Suprapubic skin (tissue), 4 donors: ENCODE measurements around the gene TNKS2.

Source experiments
- EP300 ChIP-seq: sonication (generic); formaldehyde crosslinking; IDR thresholded peaks from one replicate; pipeline ENCODE4 v1.6.1; 2017; ENCODE audit warnings: antibody characterized with exemption
- POLR2A ChIP-seq, 2 donors: fragments of 450-650 bp; IDR thresholded peaks; one replicate each; pipeline ENCODE4 v1.6.1; 2017; ENCODE audit warnings: antibody characterized with exemption in 2 of 2, mild to moderate bottlenecking in 2 of 2, moderate library complexity in 2 of 2
- POLR2AphosphoS5 ChIP-seq, 3 donors: sonication (generic); formaldehyde crosslinking; IDR thresholded peaks; one replicate each; pipeline ENCODE4 v1.6.1; 2017; ENCODE audit warnings: antibody characterized with exemption in 3 of 3
- TF ChIP-seq, protein P1 (sequence below), 2 donors: fragments of 200-600 bp in 1 of 2; fragments of 450-650 bp in 1 of 2; sonication (generic) in 1 of 2; IDR thresholded peaks; one replicate each; pipeline ENCODE4 v1.5.1; 2016 to 2019; ENCODE audit warnings: antibody characterized with exemption in 2 of 2, mild to moderate bottlenecking in 1 of 2, moderate library complexity in 1 of 2

- TF ChIP-seq POLR2AphosphoS5 (IDR thresholded peaks at IDR 0.05) (no peak), POLR2A (IDR thresholded peaks at IDR 0.05) (no peak), EP300 (no peak)
- TF ChIP-seq, protein P1, sequence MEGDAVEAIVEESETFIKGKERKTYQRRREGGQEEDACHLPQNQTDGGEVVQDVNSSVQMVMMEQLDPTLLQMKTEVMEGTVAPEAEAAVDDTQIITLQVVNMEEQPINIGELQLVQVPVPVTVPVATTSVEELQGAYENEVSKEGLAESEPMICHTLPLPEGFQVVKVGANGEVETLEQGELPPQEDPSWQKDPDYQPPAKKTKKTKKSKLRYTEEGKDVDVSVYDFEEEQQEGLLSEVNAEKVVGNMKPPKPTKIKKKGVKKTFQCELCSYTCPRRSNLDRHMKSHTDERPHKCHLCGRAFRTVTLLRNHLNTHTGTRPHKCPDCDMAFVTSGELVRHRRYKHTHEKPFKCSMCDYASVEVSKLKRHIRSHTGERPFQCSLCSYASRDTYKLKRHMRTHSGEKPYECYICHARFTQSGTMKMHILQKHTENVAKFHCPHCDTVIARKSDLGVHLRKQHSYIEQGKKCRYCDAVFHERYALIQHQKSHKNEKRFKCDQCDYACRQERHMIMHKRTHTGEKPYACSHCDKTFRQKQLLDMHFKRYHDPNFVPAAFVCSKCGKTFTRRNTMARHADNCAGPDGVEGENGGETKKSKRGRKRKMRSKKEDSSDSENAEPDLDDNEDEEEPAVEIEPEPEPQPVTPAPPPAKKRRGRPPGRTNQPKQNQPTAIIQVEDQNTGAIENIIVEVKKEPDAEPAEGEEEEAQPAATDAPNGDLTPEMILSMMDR (IDR thresholded peaks at IDR 0.05): no peak
Observed at GRCh38 chr10:91803386-91804125, 5.3 kb downstream of the TNKS2 start.
